ENCODE data around the gene SOX5.

SOX5 gene

GRCh38 chr12:23596568-23596967 lies 352.9 kb downstream of the SOX5 start:
- no peak for DNase-seq (ENCODE audit: low read depth)

- DNase-seq (ENCODE audit: low read depth) = no peak
These were observed 361.5 kb downstream of the SOX5 start for GRCh38 chr12:23587833-23588559.

GRCh38 chr12:23585782-23586163 lies 363.7 kb downstream of the SOX5 start:
- DNase-seq (ENCODE audit: low read depth) = no peak

- DNase-seq (ENCODE audit: low read depth) = no peak
These were observed 364.2 kb downstream of the SOX5 start for GRCh38 chr12:23585156-23585781.

- DNase-seq (ENCODE audit: low read depth) = no peak
These were observed 367.6 kb downstream of the SOX5 start for GRCh38 chr12:23581913-23582312.

- no peak for DNase-seq (ENCODE audit: low read depth)
These were observed 370.2 kb downstream of the SOX5 start for GRCh38 chr12:23579257-23579656.

- DNase-seq (ENCODE audit: low read depth) = no peak
These were observed 373.1 kb downstream of the SOX5 start for GRCh38 chr12:23576372-23576771.

- no peak for DNase-seq (ENCODE audit: low read depth)
These were observed 380.1 kb downstream of the SOX5 start for GRCh38 chr12:23569356-23569755.

GRCh38 chr12:23566133-23566532 lies 383.3 kb downstream of the SOX5 start:
- no peak for DNase-seq (ENCODE audit: low read depth)

GRCh38 chr12:23564451-23565152 lies 384.9 kb downstream of the SOX5 start:
- DNase-seq (ENCODE audit: low read depth) = no peak

- DNase-seq (ENCODE audit: low read depth) = no peak
These were observed 387.8 kb downstream of the SOX5 start for GRCh38 chr12:23561364-23562345.

- no peak for DNase-seq (ENCODE audit: low read depth)
These were observed 388.9 kb downstream of the SOX5 start for GRCh38 chr12:23560611-23561010.

- DNase-seq (ENCODE audit: low read depth) = no peak
These were observed 390.2 kb downstream of the SOX5 start for GRCh38 chr12:23559268-23559753.

- DNase-seq (ENCODE audit: low read depth) = no peak
These were observed 392.8 kb downstream of the SOX5 start for GRCh38 chr12:23556661-23557060.

GRCh38 chr12:23555825-23556207 lies 393.7 kb downstream of the SOX5 start:
- DNase-seq (ENCODE audit: low read depth) = no peak

GRCh38 chr12:23555180-23555824 lies 394.2 kb downstream of the SOX5 start:
- DNase-seq (ENCODE audit: low read depth) = no peak

- no peak for DNase-seq (ENCODE audit: low read depth)
These were observed 397.1 kb downstream of the SOX5 start for GRCh38 chr12:23552417-23552816.

- DNase-seq (ENCODE audit: low read depth) = no peak
These were observed 398.7 kb downstream of the SOX5 start for GRCh38 chr12:23550753-23551152.

GRCh38 chr12:23548742-23549141 lies 400.7 kb downstream of the SOX5 start:
- DNase-seq (ENCODE audit: low read depth) = no peak

- DNase-seq (ENCODE audit: low read depth) = no peak
These were observed 402.7 kb downstream of the SOX5 start for GRCh38 chr12:23546756-23547155.

GRCh38 chr12:23543767-23544166 lies 405.7 kb downstream of the SOX5 start:
- DNase-seq (ENCODE audit: low read depth) = no peak

Data from stimulated activated CD8-positive, alpha-beta memory T cell treated with anti-CD3 and anti-CD28 coated beads, Interleukin-12 subunit alpha, Interleukin-12 subunit beta, amount 100 ng/mL, for 1 hour (primary cell).